ENCODE results near the gene SAE1.

SAE1 gene

DNA sequence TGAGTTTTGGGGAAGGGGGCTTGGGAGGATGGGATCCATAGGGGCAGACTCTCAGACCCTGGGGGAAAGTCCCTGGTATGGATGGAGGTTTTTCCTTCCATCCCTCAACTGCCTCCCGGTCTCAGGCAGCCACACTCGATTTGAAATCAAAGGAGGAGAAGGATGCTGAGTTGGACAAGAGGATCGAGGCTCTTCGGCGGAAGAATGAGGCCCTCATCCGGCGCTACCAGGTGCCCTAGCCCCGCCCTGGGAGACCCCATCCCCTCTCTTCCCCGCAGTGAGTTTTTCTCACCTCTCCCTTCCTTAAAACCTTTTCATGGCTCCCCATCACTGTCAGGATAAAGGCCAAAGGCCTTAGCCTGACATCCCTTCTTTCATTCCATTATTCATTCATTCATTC, 127.8 kb downstream of the SAE1 start:
- no peak for DNase-seq (ENCODE audit: extremely low read depth, low read depth)
- TF ChIP-seq, protein P1, sequence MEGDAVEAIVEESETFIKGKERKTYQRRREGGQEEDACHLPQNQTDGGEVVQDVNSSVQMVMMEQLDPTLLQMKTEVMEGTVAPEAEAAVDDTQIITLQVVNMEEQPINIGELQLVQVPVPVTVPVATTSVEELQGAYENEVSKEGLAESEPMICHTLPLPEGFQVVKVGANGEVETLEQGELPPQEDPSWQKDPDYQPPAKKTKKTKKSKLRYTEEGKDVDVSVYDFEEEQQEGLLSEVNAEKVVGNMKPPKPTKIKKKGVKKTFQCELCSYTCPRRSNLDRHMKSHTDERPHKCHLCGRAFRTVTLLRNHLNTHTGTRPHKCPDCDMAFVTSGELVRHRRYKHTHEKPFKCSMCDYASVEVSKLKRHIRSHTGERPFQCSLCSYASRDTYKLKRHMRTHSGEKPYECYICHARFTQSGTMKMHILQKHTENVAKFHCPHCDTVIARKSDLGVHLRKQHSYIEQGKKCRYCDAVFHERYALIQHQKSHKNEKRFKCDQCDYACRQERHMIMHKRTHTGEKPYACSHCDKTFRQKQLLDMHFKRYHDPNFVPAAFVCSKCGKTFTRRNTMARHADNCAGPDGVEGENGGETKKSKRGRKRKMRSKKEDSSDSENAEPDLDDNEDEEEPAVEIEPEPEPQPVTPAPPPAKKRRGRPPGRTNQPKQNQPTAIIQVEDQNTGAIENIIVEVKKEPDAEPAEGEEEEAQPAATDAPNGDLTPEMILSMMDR (IDR thresholded peaks at IDR 0.05; ENCODE audit: low read depth, low read length): no peak

DNA sequence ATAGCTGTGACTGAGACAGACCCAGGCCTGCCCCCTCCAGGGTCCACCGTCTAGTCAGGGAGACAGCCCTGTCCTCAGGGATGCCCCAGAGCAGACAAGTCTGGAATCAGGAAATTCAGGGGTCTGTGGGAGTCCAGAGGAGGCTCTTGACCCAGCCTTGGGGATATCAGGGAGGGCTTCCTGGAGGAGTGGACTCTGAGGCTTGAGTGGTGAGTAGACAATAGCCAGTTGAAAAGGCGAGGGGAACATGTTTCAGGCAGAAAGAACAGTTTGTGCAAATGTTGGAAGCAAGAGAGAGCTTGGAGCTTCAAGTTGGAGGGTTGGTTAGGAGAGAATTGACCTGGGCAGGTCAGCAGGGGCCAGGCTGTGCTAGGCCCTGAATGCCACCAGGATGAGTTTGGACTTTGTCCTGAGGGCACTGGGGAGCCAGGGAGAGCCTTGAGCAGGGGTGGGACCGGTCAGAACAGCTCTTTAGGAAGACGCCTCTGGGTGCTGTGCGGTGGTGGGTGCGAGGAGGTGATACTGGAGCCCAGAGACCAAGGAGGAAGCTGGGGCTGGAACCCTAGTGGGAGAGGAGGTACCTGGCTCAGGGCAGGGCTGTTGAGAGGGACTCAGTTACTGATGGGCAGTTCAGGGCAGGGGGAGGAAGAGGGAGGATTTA, 128.4 kb downstream of the SAE1 start:
- DNase-seq (ENCODE audit: extremely low read depth, low read depth): no peak
- TF ChIP-seq, protein P1 (IDR thresholded peaks at IDR 0.05; ENCODE audit: low read depth, low read length): no peak
